GM19238 (cell line): ENCODE data around the gene ESF1.
"Not testable (repeated sequence)": the region's sequence is repeated elsewhere in the genome, so short reads cannot be mapped to it uniquely, and the experiment has no call there.

ENCODE experiments used
- DNase-seq: peaks from one replicate; pipeline ENCODE4 v3.0.0; 2011; ENCODE audit warnings: low spot score; ENCODE audit not compliant: insufficient read length

The ESF1 gene

GRCh38 chr20:13788167-13788834 is 3.6 kb upstream of the ESF1 start:
- peak; percentile 14 for DNase-seq

- DNase-seq, result no peak
Observed at GRCh38 chr20:13786143-13786828, 1.6 kb upstream of the ESF1 start.

DNA sequence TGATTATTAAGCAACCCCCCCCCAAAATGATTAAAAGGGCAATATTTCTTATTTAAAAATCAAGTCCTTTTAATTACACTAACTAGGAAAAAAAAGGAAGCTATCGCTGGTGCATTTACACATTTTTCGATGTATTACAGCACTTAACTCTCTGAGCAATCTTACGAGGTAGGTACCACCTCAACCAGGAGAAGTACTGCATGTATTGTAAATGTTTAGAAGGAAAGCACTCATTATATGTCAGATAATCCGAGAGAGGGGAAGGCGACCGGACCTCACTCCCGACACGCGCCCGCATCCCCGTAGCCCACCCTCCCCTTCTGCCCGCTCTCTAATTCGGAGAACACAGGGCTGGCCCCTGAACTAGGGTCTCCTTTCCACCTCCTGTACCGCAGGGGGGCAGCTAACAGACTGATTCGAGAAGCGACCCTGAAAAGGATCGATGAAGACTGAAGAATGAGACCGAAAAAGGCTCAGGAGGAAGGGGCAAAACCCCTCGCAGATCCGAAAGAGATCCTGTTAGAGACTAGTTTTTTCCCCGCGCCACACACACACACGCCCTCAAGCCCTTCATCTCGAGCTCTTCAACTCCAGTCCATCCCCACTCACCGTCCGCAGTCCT is 337 bp downstream of the ESF1 start:
- no peak for DNase-seq

DNA sequence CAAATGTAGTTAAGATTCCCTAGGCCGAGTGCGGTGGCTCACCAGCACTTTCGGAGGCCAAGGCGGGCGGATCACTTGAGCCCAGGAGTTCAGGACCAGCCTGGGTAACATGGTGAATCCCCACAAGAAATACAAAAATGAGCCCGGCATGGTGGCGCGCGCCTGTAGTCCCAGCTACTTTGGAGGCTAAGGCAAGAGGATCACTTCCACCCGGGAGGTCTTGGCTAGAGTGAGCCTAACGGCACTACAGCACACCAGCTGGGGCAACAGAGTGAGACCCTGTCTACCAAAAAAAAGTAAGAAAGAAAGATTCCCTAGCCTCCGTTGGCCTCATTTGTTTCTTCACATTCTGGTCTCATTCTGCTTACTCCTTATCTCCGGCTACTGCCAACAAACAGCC is 1.2 kb downstream of the ESF1 start:
- no peak for DNase-seq

GRCh38 chr20:13778827-13779226 is 5.9 kb downstream of the ESF1 start:
- DNase-seq, result no peak

DNA sequence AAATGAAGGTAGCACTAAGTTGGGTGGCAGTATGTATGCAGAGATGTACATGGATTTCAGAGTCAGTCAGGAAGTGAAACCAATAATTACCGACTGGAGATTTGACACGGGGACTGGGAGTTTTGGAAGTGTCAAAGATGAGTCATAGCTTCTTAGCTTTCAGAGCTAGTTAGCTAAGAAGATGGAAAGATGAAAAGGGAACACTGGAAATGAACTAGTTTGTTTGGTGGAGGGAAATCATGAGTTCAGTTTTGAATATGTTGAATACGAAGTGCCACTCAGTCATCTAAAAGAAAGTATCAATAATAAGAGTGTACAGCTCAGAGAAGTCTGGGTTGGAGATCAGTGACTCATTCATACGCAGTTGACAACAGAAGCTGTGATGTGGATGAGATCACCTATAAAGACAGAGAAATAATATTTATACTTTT is 7.5 kb downstream of the ESF1 start:
- no peak for DNase-seq

GRCh38 chr20:13775867-13776266 is 8.9 kb downstream of the ESF1 start:
- DNase-seq, result no peak

DNA sequence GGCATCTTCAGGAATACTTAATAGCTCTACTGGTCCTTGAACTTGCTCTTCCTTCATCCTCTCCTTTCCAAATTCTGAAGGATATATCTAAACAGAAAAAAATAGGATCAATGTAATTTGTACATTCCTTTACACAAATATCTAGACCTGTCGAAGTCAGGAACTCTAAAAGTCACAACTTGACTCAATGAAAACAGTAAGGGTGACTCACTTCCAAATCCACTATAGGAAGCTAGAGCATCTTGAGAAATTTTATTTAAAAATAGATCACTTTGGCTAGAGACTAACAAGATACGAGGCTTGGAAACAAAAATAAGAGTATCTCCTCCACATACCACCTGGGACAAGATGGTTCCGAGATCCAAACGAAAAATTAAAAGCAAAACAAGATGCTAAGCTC is 12.2 kb downstream of the ESF1 start:
- no peak for DNase-seq

- no peak for DNase-seq
Observed at GRCh38 chr20:13771853-13772453, 12.8 kb downstream of the ESF1 start.

- no peak for DNase-seq
Observed at GRCh38 chr20:13770141-13770540, 14.6 kb downstream of the ESF1 start.

DNA sequence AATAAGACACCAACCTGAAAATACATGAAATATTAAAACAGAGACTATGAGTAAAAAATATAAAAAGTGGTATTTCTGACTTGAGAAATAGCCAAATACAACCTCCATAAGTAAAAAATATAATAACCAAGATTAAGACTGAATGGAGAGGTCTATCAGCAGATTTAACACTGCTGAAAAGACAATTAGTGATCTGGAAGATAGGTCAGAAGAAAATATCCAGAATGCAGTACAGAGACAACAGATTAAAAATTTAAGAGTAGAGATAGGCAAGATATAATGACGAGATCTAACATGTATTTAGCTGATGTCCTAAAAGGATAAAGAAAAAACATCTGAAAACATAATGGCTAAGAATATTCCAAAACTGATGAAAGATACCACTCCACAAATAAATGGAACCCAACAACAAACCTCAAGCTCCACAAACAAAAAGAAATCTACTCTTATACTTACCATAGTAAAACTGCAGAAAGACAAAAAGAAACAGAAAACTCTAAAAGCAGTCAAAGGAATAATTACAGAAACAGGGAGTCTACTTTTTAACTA is 18.8 kb downstream of the ESF1 start:
- no peak for DNase-seq

DNA sequence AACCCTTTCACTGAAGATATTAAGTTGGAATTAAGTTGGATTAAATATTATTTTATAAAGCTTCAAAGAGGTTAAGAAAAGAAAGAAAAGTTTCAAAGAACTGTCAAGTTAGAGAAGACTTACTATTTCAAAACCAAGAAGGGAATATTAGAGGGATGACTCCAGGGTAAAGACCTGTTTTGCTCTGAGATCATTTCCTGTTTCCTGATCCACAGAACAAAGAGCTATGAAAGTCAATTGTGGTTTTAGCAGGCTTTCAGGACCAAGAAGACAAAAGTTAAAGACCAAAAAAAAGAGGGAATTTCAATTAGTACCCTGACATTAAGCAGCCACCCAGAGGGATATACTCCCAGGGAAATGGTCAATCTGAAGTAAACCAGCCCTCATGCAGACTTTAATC is 19.4 kb downstream of the ESF1 start:
- no peak for DNase-seq

- DNase-seq, result not testable (repeated sequence)
Observed at GRCh38 chr20:13760451-13760946, 24.2 kb downstream of the ESF1 start.

- DNase-seq, result no peak
Observed at GRCh38 chr20:13758884-13759283, 25.8 kb downstream of the ESF1 start.

GRCh38 chr20:13756551-13756950 is 28.2 kb downstream of the ESF1 start:
- no peak for DNase-seq

DNA sequence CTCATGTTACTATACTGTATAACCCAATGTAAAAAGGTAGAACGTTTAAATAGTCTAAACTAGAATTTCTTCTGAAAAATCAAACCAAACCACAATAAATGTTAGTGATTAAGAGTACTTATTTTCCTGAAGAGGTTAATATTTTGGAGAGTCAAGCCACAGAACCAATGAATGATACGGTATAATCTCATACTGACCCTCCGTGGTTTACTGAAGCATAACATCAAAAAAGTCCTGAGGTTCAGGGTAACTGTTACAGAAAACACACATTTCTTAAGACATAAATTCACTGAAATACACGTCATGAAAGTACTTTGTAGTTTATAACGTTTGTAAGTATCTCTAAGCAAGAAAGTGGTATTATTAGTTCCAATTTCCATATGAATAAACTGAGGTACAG is 28.9 kb downstream of the ESF1 start:
- DNase-seq, result no peak

DNA sequence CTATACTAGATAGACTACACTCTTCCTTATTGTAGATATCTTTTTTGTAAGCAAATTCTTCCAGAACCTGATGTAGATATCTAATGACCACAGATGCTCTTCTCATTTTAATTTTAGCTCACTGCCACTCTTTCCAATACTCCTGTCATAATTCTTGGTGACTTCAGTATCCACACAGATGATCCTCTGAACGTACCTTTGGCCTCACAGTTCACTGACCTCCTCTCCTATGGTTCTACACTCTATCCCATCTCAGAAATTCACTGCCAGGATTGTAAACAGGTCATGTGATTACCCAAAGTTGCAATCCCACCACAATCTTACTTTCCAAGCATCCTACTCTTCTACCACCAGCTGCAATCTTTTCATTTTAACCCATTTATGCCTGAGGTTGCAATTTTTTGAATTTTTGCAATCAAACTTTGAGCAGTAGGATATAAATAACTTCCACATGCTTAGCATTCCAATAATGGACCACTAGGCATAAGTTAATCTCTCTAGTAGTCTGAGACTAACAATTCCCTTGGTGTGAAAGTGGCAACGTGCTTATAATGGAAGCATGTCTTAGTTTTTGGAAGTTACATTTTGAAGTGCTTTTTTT is 31.2 kb downstream of the ESF1 start:
- no peak for DNase-seq

- no peak for DNase-seq
Observed at GRCh38 chr20:13749811-13750210, 34.9 kb downstream of the ESF1 start.

GRCh38 chr20:13745784-13746183 is 38.9 kb downstream of the ESF1 start:
- DNase-seq, result no peak

GRCh38 chr20:13744352-13744751 is 40.4 kb downstream of the ESF1 start:
- no peak for DNase-seq

DNA sequence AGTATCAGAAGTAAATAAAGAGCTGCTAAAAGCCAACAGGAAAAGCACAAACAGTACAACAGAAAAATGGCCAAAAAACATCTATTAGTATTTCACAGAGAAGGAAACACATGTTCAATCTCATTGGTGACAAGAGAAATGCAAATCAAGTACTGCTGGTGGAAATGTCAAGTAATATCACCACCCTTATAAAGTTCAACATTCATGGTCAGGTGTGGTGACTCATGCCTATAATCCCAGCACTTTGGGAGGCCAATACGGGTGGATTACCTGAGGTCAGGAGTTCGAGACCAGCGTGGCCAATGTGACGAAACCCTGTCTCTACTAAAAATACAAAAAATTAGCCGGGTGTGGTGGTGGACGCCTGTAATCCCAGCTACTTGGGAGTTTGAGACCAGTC is 42.8 kb downstream of the ESF1 start:
- DNase-seq, result no peak
